Nephron (organoid): ENCODE measurements around the gene MVK.

Experiments
- H3K27ac Mint-ChIP-seq, 3 experiments: 2 replicates each; pipeline ENCODE4 v1.8.0; 2020; ENCODE audit warnings: mixed read lengths in 3 of 3, mild to moderate bottlenecking in 2 of 3, moderate library complexity in 1 of 3
- H3K27me3 Mint-ChIP-seq: 2 replicates; pipeline ENCODE4 v1.8.0; 2021; ENCODE audit warnings: low read depth, mild to moderate bottlenecking, moderate library complexity, mixed read lengths
- H3K36me3 Mint-ChIP-seq: 2 replicates; pipeline ENCODE4 v1.8.0; 2020; ENCODE audit warnings: low read depth, mixed read lengths
- H3K4me1 Mint-ChIP-seq: 2 replicates; pipeline ENCODE4 v1.8.0; 2020; ENCODE audit warnings: mixed read lengths
- H3K4me3 Mint-ChIP-seq, 3 experiments: 2 replicates each; pipeline ENCODE4 v1.8.0; 2020; ENCODE audit warnings: mild to moderate bottlenecking in 3 of 3, mixed read lengths in 3 of 3, moderate library complexity in 2 of 3
- H3K9me3 Mint-ChIP-seq: 2 replicates; pipeline ENCODE4 v1.8.0; 2020; ENCODE audit warnings: mixed read lengths
- TF ChIP-seq, protein P1 (sequence below), 3 experiments: fragments of 200-600 bp; sonication (generic); IDR thresholded peaks; one replicate each; pipeline ENCODE4 v1.5.0; 2021; ENCODE audit warnings: antibody characterized with exemption in 3 of 3; ENCODE audit not compliant: unreplicated experiment in 3 of 3

The MVK gene

GRCh38 chr12:109568486-109568885, 5.1 kb upstream of the MVK start:
- Mint-ChIP-seq H3K36me3 (peaks cover 18% of the 10 kb centered on the region), H3K27me3 (no peaks in the 10 kb centered on the region), H3K27ac (no peak overlapping the region), H3K4me1 (peaks cover 10% of the 10 kb centered on the region), H3K9me3 (no peaks in the 10 kb centered on the region), H3K4me3 (no peak overlapping the region)
- TF ChIP-seq, protein P1, sequence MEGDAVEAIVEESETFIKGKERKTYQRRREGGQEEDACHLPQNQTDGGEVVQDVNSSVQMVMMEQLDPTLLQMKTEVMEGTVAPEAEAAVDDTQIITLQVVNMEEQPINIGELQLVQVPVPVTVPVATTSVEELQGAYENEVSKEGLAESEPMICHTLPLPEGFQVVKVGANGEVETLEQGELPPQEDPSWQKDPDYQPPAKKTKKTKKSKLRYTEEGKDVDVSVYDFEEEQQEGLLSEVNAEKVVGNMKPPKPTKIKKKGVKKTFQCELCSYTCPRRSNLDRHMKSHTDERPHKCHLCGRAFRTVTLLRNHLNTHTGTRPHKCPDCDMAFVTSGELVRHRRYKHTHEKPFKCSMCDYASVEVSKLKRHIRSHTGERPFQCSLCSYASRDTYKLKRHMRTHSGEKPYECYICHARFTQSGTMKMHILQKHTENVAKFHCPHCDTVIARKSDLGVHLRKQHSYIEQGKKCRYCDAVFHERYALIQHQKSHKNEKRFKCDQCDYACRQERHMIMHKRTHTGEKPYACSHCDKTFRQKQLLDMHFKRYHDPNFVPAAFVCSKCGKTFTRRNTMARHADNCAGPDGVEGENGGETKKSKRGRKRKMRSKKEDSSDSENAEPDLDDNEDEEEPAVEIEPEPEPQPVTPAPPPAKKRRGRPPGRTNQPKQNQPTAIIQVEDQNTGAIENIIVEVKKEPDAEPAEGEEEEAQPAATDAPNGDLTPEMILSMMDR (IDR thresholded peaks at IDR 0.05; ENCODE audit: unreplicated experiment in 3 of 3): no peak

DNA sequence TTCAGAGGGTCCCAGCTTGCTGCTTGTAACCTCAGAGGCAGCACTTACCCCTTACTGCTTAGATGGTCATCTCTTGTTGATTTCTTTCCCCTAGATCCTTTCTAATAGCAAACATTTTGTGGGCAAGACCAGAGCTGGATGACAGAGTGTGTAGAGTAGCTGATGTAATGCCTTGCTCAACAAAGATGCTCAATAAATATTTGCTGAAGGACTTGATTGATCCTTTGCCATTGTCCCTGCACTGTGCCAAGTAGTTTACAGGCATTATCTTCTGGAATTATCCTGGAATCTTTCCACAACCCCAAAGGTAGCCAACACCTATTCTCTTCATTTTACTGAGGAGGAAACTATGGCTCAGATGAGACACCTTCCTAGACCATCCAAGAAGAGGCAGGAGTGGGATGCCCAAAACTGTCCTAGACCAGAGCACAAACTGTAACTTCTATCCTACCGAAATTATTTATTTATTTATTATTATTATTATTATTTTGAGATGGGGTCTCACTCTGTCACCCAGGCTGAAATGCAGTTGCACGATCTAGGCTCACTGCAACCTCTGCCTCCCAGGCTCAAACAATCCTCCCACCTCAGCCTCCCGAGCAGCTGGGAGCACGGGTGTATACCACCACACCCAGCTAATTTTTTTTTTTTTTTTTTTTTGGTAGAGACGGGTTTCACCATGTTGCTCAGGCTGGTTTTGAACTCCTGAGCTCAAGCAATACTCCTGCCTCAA, 1.7 kb upstream of the MVK start:
- Mint-ChIP-seq H3K4me1 (peaks cover 25% of the 10 kb centered on the region), H3K9me3 (no peaks in the 10 kb centered on the region), H3K27me3 (no peaks in the 10 kb centered on the region), H3K36me3 (peaks cover 21% of the 10 kb centered on the region), H3K4me3 (peak overlapping the region; percentile 31 to 56 (median 51)), H3K27ac (peak overlapping the region in 1 of 3 experiments; percentile 38)
- TF ChIP-seq, protein P1 (IDR thresholded peaks at IDR 0.05; ENCODE audit: unreplicated experiment in 3 of 3): no peak

- Mint-ChIP-seq H3K27ac (peak overlapping the region; percentile 74 to 95 (median 90)), H3K4me1 (peaks cover 25% of the 10 kb centered on the region), H3K27me3 (no peaks in the 10 kb centered on the region), H3K36me3 (peaks cover 25% of the 10 kb centered on the region), H3K4me3 (peak overlapping the region; percentile 92 to 99 (median 95)), H3K9me3 (no peaks in the 10 kb centered on the region)
- TF ChIP-seq, protein P1 (IDR thresholded peaks at IDR 0.05; ENCODE audit: unreplicated experiment in 3 of 3): no peak
These were observed 1.1 kb upstream of the MVK start for GRCh38 chr12:109572506-109572845.

- no peaks in the 10 kb centered on the region for H3K27me3 Mint-ChIP-seq
- H3K4me3 Mint-ChIP-seq: peak overlapping the region; percentile 92 to 99 (median 95)
These were observed 285 bp downstream of the MVK start for GRCh38 chr12:109573914-109574244.

DNA sequence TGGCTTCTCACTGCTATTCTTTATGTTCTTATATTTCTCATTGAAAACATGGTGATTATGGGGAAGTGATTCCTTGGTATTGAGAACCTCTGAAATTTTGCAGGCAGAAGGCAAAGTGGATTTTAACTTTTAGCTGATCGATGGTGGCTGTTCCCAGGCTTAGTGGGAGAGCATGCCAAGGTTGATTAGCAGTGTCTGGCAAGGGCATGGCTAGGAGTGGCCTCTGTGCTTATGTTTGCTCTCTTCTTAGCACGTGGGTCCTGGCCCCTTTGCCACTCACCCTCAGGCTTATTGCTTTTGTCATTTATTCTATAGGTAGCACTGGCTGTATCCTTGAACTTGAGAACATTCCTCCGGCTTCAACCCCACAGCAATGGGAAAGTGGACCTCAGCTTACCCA, 2.1 kb downstream of the MVK start:
- Mint-ChIP-seq H3K9me3 (no peaks in the 10 kb centered on the region), H3K4me1 (peaks cover 29% of the 10 kb centered on the region), H3K36me3 (peaks cover 37% of the 10 kb centered on the region), H3K4me3 (peak overlapping the region in 2 of 3 experiments; percentile 69 to 95), H3K27ac (no peak overlapping the region), H3K27me3 (no peaks in the 10 kb centered on the region)
- TF ChIP-seq, protein P1 (IDR thresholded peaks at IDR 0.05; ENCODE audit: unreplicated experiment in 3 of 3): no peak

More at GRCh38 chr12:109573914-109574244, 285 bp downstream of the MVK start:
- peaks cover 33% of the 10 kb centered on the region for H3K36me3 Mint-ChIP-seq
- H3K4me1 Mint-ChIP-seq: peaks cover 25% of the 10 kb centered on the region
- no peaks in the 10 kb centered on the region for H3K9me3 Mint-ChIP-seq
- TF ChIP-seq, protein P1 (IDR thresholded peaks at IDR 0.05; ENCODE audit: unreplicated experiment in 3 of 3): no peak
- H3K27ac Mint-ChIP-seq: peak overlapping the region; percentile 74 to 95 (median 90)

DNA sequence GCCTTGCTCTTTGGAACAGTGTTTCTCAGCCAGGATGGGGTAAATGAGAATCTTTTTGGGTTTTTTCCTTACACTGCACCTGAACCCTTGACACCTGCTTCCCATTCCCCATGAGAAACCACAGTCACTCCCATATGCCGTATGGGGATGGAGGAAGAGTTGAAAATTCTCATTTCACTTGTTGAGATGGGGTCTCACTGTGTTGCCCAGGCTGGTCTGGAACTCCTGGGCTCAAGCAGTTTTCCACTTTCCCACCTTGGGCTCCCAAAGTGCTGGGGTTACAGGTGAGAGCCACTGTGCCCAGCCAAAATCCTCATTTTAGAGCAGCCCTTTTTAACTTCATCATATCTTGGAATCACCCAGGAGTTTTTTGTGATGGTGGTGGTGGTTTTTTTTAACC, 3.7 kb downstream of the MVK start:
- Mint-ChIP-seq H3K4me1 (peaks cover 31% of the 10 kb centered on the region), H3K27me3 (no peaks in the 10 kb centered on the region), H3K9me3 (no peaks in the 10 kb centered on the region), H3K27ac (no peak overlapping the region), H3K4me3 (no peak overlapping the region), H3K36me3 (peaks cover 48% of the 10 kb centered on the region)
- TF ChIP-seq, protein P1 (IDR thresholded peaks at IDR 0.05; ENCODE audit: unreplicated experiment in 3 of 3): no peak
